ENCODE measurements around the gene MAGI2.

The MAGI2 gene

DNA sequence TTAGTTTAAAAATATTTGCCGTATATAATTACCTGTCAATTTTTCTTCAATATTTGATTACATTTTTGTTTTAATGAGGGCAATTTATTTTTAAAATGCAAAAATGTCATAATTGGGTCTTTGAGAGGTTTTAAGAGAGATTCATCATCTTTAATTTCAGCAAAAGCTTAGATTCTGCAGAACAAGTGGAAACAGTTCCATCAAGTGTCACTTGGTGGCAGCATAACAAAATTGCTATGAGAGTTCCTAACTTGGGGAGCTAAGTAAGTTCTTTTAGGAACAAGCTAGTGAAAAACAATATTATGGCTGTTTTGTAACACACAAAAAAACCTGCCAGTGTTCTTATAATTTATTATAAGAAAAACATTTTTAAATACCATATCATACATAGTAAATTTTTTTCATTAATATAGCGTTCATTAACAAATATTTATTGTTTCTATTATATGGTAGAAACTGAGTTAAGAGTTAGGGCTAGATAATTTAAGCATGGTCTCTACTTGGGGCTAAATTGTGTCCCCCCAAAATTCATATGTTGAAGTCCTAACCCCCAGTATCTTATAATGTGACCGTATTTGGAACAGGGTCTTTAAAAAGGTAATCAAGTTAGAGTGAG is 155.2 kb downstream of the MAGI2 start:
- DNase-seq = no peak

DNA sequence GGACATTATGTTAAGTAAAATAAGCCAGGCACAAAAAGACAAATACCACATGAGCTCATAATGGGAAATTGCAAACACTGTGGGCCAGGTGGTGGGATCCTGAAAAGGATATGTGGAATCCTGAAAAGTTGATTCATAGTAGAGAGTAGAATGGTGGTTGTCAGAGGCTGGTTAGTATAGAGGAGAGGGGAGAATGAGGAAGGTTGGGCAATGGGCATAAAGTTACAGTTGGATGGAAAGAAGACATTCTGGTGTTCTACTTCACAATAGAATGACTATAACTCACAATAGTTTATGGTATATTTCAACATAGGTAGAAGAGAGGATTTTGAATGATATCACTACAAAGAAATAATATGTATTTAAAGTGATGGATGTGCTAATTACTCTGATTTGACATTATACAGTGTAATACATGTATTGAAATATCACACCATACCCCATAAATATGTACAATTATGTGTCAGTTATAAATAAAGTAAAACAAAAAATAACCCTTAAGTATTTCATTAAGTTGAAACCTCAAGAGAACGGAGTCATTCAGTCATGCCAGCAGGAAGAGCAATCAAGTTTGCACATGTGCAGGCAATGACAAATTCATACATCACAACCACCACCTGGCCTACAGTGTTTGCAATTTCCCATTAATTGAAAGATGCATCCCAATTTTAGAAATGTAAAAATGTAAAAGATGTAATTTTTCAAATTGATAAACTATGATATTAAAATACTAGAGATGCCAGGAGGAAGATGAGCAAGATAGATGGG is 156.7 kb downstream of the MAGI2 start:
- no peak for DNase-seq

DNA sequence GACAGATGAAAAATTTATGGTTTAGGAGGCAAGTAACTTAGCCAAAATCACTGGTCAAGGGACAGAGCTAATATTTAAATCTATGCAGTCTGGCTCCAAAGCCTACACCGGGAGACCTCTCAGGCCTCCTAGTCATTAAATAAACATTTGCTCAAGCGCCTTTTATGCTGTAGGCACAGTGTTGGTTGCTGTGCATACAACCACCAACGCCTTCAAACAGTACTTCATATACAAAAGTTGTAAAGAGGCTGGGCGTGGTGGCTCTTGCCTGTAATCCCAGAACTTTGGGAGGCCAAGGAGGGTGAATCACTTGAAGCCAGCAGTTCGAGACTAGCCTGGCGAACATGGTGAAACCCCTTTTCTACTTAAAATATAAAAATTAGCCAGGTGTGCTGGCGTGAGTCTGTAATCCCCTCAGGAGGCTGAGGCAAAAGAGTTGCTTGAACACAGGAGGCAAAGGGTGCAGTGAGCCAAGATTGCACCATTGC is 159.8 kb downstream of the MAGI2 start:
- DNase-seq = no peak

GRCh38 chr7:79292834-79293233 is 160.6 kb downstream of the MAGI2 start:
- no peak for DNase-seq

- no peak for DNase-seq
Observed at GRCh38 chr7:79291498-79291865, 162.0 kb downstream of the MAGI2 start.

- no peak for DNase-seq
Observed at GRCh38 chr7:79290841-79291497, 162.5 kb downstream of the MAGI2 start.

DNA sequence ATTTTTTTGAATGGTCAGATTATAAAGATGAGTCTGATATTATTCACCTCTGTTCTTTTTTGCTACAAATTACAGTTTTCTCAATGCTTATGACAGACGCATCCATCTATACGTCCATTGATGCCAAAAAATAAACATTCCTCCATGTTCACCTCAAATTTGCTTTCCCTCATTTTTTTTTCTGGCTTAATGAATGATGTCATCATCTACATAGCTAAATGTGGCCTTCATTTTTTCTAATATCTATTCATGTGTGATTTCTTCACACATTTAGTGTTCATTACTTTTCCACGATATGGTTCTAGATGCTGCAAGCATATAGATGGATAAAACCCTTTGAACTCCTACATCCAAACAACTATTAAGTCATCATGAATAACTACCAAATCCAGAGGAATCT is 163.1 kb downstream of the MAGI2 start:
- DNase-seq = no peak

- DNase-seq = no peak
Observed at GRCh38 chr7:79288655-79289054, 164.8 kb downstream of the MAGI2 start.

GRCh38 chr7:79287981-79288380 is 165.5 kb downstream of the MAGI2 start:
- DNase-seq = no peak

DNA sequence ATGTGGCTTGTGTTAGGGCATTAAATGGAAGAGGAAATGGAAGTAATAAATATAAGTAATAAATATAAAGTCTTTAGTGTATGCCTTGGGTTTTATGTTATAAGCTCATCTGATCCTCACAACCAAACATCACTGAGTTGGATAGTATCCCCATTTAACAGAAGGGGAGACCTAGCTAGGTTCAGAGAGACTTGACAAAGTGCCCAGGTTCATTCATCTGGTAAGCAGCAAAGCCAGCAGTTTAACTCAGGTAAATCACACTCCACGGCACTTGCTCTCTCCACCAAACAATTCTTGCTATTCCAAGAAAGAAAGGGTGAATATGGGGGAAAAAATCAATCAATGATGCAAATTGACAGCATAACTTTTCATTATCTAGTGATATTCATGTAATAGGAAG is 167.3 kb downstream of the MAGI2 start:
- DNase-seq = no peak

DNA sequence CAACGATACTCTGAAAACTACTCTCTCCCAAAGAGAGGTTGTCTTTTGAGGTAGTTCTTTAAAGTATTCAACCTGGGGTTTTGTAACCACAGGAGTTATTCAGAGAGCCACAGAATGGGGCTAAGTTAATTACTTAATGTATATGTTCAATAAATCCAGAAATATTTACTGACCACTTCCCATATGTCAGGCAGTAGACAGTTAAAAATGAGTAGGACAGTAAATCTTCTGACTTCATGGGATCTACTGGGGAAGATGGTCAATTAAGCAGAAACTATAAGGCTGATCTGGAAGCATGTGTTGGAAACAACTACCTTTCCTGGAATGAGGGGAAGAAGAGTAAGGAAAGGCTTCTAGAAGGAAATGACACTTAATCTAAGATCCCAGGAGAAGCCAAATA is 167.7 kb downstream of the MAGI2 start:
- no peak for DNase-seq

DNA sequence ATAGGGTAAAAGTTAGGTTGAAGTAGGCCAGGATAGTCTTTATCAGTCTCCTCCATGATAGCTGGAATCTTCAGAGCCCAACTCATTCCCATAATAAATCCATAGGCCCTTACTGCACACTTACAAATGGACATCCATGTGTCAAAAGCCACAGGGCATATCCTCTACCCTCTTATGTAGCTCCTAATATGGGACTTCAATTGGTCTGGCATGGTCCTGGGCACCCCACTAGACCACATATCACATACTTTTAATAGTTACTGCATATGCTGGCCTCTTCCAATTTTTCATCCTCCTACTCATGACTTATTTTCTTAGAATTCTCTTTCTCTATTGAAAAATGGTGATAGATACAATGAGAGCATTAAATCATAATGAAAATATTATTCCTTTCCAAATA is 169.3 kb downstream of the MAGI2 start:
- no peak for DNase-seq

DNA sequence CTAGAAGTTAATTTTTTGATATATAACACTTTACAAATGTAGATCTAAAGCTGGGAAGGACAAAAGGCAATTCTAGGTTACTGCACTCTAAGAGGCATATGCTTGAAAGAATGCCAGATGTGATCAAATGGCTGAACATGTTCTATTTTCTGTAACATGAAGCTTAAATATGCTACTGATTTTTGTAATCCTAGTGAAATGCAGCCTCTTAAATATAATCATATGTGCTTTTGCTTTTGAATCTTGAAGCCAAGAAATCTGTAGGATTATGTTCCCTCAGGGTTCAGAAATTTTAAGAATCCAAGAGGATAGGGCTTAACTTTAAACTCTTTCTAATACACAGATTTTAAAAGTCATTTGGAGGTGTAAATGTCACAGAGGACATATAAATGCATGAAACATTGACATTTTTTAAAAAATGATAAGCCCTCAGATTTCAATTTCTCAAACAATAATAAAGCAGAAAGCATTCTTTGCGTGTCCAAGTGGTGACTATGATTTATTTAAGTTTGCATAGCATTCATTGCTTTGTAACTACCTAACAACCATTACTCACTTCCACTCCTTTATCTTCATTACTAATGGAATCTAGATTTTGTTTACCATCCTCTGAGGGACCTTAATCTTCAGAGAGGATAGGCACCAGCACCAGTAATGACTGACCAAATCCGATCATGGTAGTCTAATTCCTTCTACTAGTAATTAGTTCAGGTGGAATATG is 170.4 kb downstream of the MAGI2 start:
- no peak for DNase-seq

DNA sequence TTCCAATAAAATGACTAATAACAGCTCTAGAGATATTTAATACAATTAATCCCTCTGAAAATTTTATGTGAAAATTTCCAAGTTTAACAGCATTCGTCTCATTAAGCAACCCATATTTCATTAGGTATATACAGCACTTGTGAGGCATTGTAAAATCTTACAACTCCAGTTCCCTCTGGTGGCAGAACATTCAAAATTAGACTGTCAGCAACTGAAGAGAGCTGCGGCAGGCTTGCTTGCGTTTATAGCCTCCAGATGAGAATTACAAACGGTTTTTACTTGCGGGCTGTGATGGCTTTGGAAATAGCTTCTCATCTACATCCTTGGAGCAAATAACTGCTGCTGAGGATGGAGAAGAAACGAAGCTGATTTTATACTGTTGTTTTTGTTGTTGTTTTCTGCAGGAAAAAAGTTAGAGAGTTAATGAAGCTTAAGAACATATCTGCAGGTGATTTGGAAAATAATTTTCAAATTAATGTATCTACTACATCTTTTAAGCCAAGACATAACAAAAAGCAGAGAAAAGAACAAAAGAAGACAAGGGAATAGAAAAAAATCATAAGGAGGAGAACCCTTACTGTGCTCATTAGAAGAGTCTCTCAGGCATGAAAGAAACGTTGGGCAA is 171.3 kb downstream of the MAGI2 start:
- DNase-seq = no peak

DNA sequence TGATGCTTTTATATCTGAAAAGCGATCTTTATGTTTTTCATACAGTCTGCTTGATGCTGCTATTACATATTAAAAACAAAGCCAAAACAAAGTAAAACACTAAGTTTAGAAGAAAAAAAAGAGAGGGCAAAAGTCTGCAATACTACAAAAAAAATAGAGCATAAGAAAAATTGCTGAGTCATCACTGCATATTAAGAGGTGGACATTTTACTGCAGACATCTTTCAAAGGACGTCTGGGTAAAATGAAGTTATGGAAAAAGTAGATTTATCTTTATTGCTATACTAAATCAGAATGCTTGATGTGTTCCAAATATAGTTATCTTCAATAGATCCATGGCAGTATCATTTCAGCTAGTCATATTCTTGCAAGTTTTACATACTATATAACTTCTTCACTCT is 172.0 kb downstream of the MAGI2 start:
- no peak for DNase-seq

- no peak for DNase-seq
Observed at GRCh38 chr7:79272938-79273337, 180.5 kb downstream of the MAGI2 start.

- DNase-seq = no peak
Observed at GRCh38 chr7:79272066-79272669, 181.3 kb downstream of the MAGI2 start.

GRCh38 chr7:79268730-79269129 is 184.7 kb downstream of the MAGI2 start:
- DNase-seq = no peak

GRCh38 chr7:79258826-79259225 is 194.6 kb downstream of the MAGI2 start:
- no peak for DNase-seq

GRCh38 chr7:79257959-79258358 is 195.5 kb downstream of the MAGI2 start:
- DNase-seq = no peak

DNA sequence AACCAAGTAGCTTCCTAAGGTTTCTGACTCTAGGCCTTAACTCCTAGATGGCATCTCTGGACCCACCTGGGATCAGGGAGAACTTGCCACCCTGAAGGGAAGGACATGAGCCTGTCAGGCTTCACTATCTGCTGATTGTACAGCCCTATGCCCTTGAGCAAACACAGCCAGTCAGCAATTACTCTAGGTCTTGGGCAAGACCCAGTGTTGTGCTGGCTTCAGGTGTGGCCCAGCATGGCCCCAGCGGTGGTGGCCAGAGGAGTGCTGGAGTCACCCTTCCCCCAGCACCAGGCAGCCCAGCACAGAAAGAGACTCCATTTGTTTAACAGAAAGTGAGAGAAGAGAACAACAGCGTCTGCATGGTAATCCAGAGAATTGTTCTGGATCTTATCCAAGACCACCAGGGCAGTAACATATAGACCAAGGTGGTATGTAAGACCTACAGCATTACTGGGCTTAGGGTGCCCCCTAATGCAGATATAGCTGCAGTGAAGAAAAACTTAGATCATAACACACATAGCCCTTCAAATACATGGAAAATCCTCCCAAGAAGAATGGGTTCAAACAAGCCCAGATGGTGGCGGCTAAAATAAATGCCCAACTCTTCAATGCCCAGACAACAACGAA is 207.7 kb downstream of the MAGI2 start:
- DNase-seq = no peak

- DNase-seq = no peak
Observed at GRCh38 chr7:79244482-79244881, 209.0 kb downstream of the MAGI2 start.
